Measurements from ENCODE around the gene DHX35.
"Not testable (repeated sequence)": the region's sequence is repeated elsewhere in the genome, so short reads cannot be mapped to it uniquely, and the experiment has no call there.

DHX35 gene

GRCh38 chr20:38990728-38991127, 28.6 kb downstream of the DHX35 start:
- Histone ChIP-seq H3K27ac (ENCODE audit: insufficient read depth, low read depth, low read length, poor library complexity, severe bottlenecking) (no peak overlapping the region), H3K27me3 (ENCODE audit: control insufficient read depth, insufficient read depth, low read length, poor library complexity, severe bottlenecking) (no peaks in the 10 kb centered on the region), H3K4me3 (ENCODE audit: insufficient read depth, low read depth, low read length) (no peak overlapping the region), H3K36me3 (ENCODE audit: control insufficient read depth, insufficient read depth, low read length) (peaks cover 8% of the 10 kb centered on the region), H3K9me3 (ENCODE audit: control insufficient read depth, low read length) (no peaks in the 10 kb centered on the region), H3K4me1 (ENCODE audit: control insufficient read depth, insufficient read depth, low read length) (no peaks in the 10 kb centered on the region)
- no CpG with 5 or more reads among the region's 1 CpG for WGBS, 2 experiments

- Histone ChIP-seq H3K9me3 (ENCODE audit: control insufficient read depth, low read length) (no peaks in the 10 kb centered on the region), H3K36me3 (ENCODE audit: control insufficient read depth, insufficient read depth, low read length) (peaks cover 8% of the 10 kb centered on the region), H3K27me3 (ENCODE audit: control insufficient read depth, insufficient read depth, low read length, poor library complexity, severe bottlenecking) (no peaks in the 10 kb centered on the region), H3K27ac (ENCODE audit: insufficient read depth, low read depth, low read length, poor library complexity, severe bottlenecking) (no peak overlapping the region), H3K4me3 (ENCODE audit: insufficient read depth, low read depth, low read length) (no peak overlapping the region), H3K4me1 (ENCODE audit: control insufficient read depth, insufficient read depth, low read length) (no peaks in the 10 kb centered on the region)
- WGBS, 2 experiments: 85 to 91% methylated on average over 5 of the region's 5 CpGs
Measured at GRCh38 chr20:38991814-38992704, 29.9 kb downstream of the DHX35 start.

- no peak overlapping the region for H3K27ac ChIP-seq (ENCODE audit: insufficient read depth, low read depth, low read length, poor library complexity, severe bottlenecking)
- no peak overlapping the region for H3K4me3 ChIP-seq (ENCODE audit: insufficient read depth, low read depth, low read length)
- WGBS, 2 experiments: 94 to 95% methylated on average over 3 of the region's 3 CpGs
- H3K27me3 ChIP-seq (ENCODE audit: control insufficient read depth, insufficient read depth, low read length, poor library complexity, severe bottlenecking): no peaks in the 10 kb centered on the region
- no peaks in the 10 kb centered on the region for H3K4me1 ChIP-seq (ENCODE audit: control insufficient read depth, insufficient read depth, low read length)
- H3K36me3 ChIP-seq (ENCODE audit: control insufficient read depth, insufficient read depth, low read length): peaks cover 5% of the 10 kb centered on the region
- no peaks in the 10 kb centered on the region for H3K9me3 ChIP-seq (ENCODE audit: control insufficient read depth, low read length)
Measured at GRCh38 chr20:38995536-38996044, 33.4 kb downstream of the DHX35 start.

- H3K27ac ChIP-seq (ENCODE audit: insufficient read depth, low read depth, low read length, poor library complexity, severe bottlenecking); H3K9me3 ChIP-seq (ENCODE audit: control insufficient read depth, low read length); H3K4me3 ChIP-seq (ENCODE audit: insufficient read depth, low read depth, low read length); H3K27me3 ChIP-seq (ENCODE audit: control insufficient read depth, insufficient read depth, low read length, poor library complexity, severe bottlenecking); H3K36me3 ChIP-seq (ENCODE audit: control insufficient read depth, insufficient read depth, low read length); H3K4me1 ChIP-seq (ENCODE audit: control insufficient read depth, insufficient read depth, low read length): not testable (repeated sequence)
- WGBS, 2 experiments: 85 to 93% methylated on average over 1 of the region's 1 CpG
Measured at GRCh38 chr20:38996866-38997265, 34.7 kb downstream of the DHX35 start.

- Histone ChIP-seq H3K9me3 (ENCODE audit: control insufficient read depth, low read length) (no peaks in the 10 kb centered on the region), H3K4me1 (ENCODE audit: control insufficient read depth, insufficient read depth, low read length) (no peaks in the 10 kb centered on the region), H3K27me3 (ENCODE audit: control insufficient read depth, insufficient read depth, low read length, poor library complexity, severe bottlenecking) (no peaks in the 10 kb centered on the region), H3K27ac (ENCODE audit: insufficient read depth, low read depth, low read length, poor library complexity, severe bottlenecking) (no peak overlapping the region), H3K36me3 (ENCODE audit: control insufficient read depth, insufficient read depth, low read length) (peaks cover 11% of the 10 kb centered on the region), H3K4me3 (ENCODE audit: insufficient read depth, low read depth, low read length) (no peak overlapping the region)
- WGBS, 2 experiments: 92 to 93% methylated on average over 8 of the region's 8 CpGs
Measured at GRCh38 chr20:38997622-38998021, 35.5 kb downstream of the DHX35 start.

GRCh38 chr20:38999217-38999616, 37.1 kb downstream of the DHX35 start:
- Histone ChIP-seq H3K4me1 (ENCODE audit: control insufficient read depth, insufficient read depth, low read length) (no peaks in the 10 kb centered on the region), H3K36me3 (ENCODE audit: control insufficient read depth, insufficient read depth, low read length) (peaks cover 19% of the 10 kb centered on the region), H3K9me3 (ENCODE audit: control insufficient read depth, low read length) (no peaks in the 10 kb centered on the region), H3K4me3 (ENCODE audit: insufficient read depth, low read depth, low read length) (no peak overlapping the region), H3K27ac (ENCODE audit: insufficient read depth, low read depth, low read length, poor library complexity, severe bottlenecking) (no peak overlapping the region), H3K27me3 (ENCODE audit: control insufficient read depth, insufficient read depth, low read length, poor library complexity, severe bottlenecking) (no peaks in the 10 kb centered on the region)
- 91 to 93% methylated on average over 3 of the region's 3 CpGs for WGBS, 2 experiments

- Histone ChIP-seq H3K27me3 (ENCODE audit: control insufficient read depth, insufficient read depth, low read length, poor library complexity, severe bottlenecking) (no peaks in the 10 kb centered on the region), H3K27ac (ENCODE audit: insufficient read depth, low read depth, low read length, poor library complexity, severe bottlenecking) (no peak overlapping the region)
- 93 to 95% methylated on average over 6 of the region's 6 CpGs for WGBS, 2 experiments
Measured at GRCh38 chr20:38999965-39000910, 38.1 kb downstream of the DHX35 start.

GRCh38 chr20:39004508-39004907, 42.4 kb downstream of the DHX35 start:
- no peaks in the 10 kb centered on the region for H3K27me3 ChIP-seq (ENCODE audit: control insufficient read depth, insufficient read depth, low read length, poor library complexity, severe bottlenecking)
- H3K9me3 ChIP-seq (ENCODE audit: control insufficient read depth, low read length): no peaks in the 10 kb centered on the region
- H3K4me1 ChIP-seq (ENCODE audit: control insufficient read depth, insufficient read depth, low read length): no peaks in the 10 kb centered on the region
- H3K4me3 ChIP-seq (ENCODE audit: insufficient read depth, low read depth, low read length): no peak overlapping the region
- no peak overlapping the region for H3K27ac ChIP-seq (ENCODE audit: insufficient read depth, low read depth, low read length, poor library complexity, severe bottlenecking)
- H3K36me3 ChIP-seq (ENCODE audit: control insufficient read depth, insufficient read depth, low read length): peaks cover 33% of the 10 kb centered on the region
- 100% methylated on average over 1 of the region's 1 CpG for WGBS, 2 experiments

More at GRCh38 chr20:38999965-39000910, 38.1 kb downstream of the DHX35 start:
- H3K9me3 ChIP-seq (ENCODE audit: control insufficient read depth, low read length): no peaks in the 10 kb centered on the region
- peaks cover 22% of the 10 kb centered on the region for H3K36me3 ChIP-seq (ENCODE audit: control insufficient read depth, insufficient read depth, low read length)
- H3K4me3 ChIP-seq (ENCODE audit: insufficient read depth, low read depth, low read length): no peak overlapping the region
- no peaks in the 10 kb centered on the region for H3K4me1 ChIP-seq (ENCODE audit: control insufficient read depth, insufficient read depth, low read length)

- Histone ChIP-seq H3K27ac (ENCODE audit: insufficient read depth, low read depth, low read length, poor library complexity, severe bottlenecking) (no peak overlapping the region), H3K9me3 (ENCODE audit: control insufficient read depth, low read length) (no peaks in the 10 kb centered on the region), H3K27me3 (ENCODE audit: control insufficient read depth, insufficient read depth, low read length, poor library complexity, severe bottlenecking) (no peaks in the 10 kb centered on the region), H3K4me1 (ENCODE audit: control insufficient read depth, insufficient read depth, low read length) (no peaks in the 10 kb centered on the region), H3K36me3 (ENCODE audit: control insufficient read depth, insufficient read depth, low read length) (peaks cover 24% of the 10 kb centered on the region), H3K4me3 (ENCODE audit: insufficient read depth, low read depth, low read length) (no peak overlapping the region)
- WGBS, 2 experiments: 81 to 100% methylated on average over 1 of the region's 1 CpG
Measured at GRCh38 chr20:39009348-39009747, 47.2 kb downstream of the DHX35 start.

GRCh38 chr20:39010496-39010895, 48.4 kb downstream of the DHX35 start:
- H3K27me3 ChIP-seq (ENCODE audit: control insufficient read depth, insufficient read depth, low read length, poor library complexity, severe bottlenecking): no peaks in the 10 kb centered on the region
- H3K27ac ChIP-seq (ENCODE audit: insufficient read depth, low read depth, low read length, poor library complexity, severe bottlenecking): no peak overlapping the region
- 69 to 100% methylated on average over 1 of the region's 1 CpG for WGBS, 2 experiments
- no peaks in the 10 kb centered on the region for H3K9me3 ChIP-seq (ENCODE audit: control insufficient read depth, low read length)
- no peak overlapping the region for H3K4me3 ChIP-seq (ENCODE audit: insufficient read depth, low read depth, low read length)
- peaks cover 22% of the 10 kb centered on the region for H3K36me3 ChIP-seq (ENCODE audit: control insufficient read depth, insufficient read depth, low read length)
- no peaks in the 10 kb centered on the region for H3K4me1 ChIP-seq (ENCODE audit: control insufficient read depth, insufficient read depth, low read length)
